Fibroblast of skin of right quadriceps (primary cell): Measurements from ENCODE around the gene PEMT.
A peak's percentile ranks its signal among the peaks of the same experiment; 100 is the strongest.

ENCODE experiments used
- DNase-seq: peaks from one replicate; pipeline ENCODE4 v3.0.0-alpha.2; 2013

The PEMT gene

DNA sequence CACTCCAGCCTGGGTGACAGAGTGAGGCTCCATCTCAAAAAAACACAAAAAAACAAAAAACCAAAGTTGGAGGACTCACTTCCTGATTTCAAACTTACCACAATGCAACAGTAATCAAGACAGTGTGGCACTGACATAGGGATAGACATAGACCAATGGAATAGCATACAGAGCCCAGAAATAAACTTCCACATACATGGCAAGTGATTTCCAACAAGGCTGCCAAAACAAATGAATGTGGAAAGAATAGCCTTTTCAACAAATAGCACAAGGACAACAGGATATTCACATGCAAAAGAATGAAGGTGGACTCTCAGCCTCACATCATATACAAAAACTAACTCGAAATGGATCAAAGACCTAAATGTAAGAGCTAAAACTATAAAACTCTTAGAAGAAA, 58.5 kb downstream of the PEMT start:
- no peak for DNase-seq

DNA sequence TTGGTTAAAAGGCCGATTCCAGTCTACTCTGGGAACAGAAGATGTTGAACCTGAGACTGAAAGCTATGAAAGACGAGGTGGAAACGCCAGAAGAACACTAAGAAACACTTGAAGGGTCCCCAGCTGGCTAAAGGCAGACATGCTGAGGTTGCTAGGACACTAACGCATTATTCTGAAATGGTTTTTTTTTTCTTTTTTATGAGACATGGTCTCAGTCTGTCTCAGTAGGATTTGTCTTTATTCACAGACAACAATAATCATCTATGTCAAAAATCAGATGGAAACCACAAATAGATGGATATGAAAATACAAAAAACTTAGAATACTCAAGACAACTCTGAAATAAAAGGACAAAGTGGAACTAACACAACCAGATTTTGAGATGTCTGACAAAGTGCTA, 60.4 kb downstream of the PEMT start:
- DNase-seq, result no peak

DNA sequence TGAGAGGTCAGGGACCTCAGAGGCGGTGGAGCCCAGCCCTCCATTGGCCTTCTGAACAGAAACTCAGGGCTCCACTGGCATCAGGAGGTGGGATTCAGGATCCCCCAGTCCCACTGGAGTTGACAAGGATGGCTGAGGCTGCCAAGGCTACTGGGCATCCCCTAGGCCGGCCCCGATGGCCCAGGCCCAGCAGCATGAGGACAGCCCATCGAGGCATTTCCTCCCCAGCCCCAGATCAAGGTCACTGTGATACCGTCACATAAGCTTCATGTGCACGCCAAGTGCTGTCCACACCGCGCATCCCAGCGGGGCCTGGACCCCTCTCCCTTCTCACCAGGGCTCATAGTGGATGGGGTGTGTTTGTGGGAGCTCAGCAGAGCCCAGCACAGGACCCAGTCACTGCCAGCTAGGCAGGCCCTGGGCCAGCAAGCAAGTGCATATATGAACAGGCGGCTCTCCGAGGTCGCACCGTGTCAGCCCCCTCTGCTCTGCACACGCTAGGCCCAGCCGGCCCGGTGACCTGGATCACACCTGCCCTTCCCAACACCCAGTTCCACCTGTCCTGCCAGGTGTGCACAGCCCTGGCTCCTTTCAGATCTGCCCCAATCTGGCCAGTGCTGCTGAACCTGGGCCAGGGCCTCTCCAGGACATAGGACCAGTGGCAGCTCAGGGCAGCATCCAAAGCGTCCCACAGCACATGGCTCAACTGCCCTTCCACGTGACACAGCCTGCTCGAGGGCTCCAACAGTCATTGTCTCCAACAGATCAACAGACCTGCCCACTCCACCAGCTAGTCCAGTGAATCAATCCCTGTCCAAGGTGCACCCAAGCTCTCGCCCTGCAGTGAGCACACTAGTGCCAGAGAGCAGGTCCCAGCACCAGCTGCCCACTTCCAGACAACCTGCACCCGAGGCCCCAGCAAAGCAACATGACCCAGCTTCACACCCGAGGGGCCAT, 62.5 kb downstream of the PEMT start:
- no peak for DNase-seq

DNA sequence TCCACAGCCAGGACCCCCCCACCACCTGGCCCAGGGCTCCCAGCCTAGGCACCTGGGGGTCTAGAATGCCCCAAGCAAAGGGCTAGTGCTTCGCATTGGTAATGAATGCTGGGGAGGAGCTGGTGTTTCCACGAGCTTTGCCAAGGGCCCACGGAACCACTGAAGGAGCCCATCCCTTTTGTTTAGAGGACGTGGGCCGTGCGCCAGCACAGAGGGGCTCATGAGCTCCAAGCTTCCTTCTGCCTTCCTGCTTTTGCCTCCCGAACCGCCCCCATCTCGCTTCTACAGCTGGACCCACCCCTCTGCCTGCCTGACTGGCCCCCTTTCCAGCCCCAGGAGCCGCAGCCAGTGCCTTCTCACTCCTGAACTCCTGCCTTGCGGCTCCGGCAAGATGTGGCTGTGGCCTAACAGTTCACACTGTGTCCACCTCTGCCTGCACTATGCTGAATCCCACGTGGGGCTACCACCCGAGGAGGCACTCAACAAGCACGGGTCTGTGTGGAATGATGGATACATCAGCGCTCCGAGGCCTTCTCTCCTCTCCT, 63.5 kb downstream of the PEMT start:
- DNase-seq, result no peak

DNA sequence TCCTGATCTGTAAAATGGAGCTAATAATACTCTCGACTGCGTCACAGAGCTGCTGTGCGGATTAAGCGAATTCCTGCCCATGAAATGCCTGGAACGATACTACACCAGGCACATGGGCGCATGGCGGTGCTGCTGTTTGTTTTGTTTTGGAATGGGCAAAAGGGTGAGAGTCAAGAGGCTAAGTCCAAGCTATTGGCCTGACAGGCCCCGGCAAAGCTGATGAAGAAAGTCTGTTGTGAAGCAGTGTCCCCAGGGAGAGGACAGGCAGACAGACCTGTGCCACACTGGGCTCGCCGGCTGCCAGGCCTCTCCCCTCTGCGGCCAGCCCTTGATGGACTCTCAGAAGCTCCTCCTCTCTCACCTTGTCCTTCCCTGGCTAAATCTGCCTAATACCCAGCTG, 64.0 kb downstream of the PEMT start:
- no peak for DNase-seq

DNA sequence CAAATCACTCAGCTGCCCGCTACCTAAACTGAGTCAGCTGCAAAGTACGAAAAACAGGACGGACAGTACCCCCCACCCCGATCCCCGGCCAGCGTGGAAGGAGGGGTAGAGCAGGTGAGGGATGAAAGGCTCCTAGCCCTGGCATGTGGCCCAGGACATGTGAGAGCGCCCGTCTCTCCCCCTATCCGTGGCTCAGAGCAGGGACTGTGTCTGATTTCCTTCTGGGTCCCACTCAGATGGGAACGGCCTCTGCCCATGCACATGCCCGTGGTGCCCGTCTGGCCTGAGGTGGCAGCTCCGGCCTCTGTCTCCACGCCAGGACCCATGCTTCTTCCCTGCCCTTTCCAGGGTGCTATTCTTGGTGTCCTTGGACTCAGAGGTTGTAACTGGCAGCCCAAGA, 65.1 kb downstream of the PEMT start:
- no peak for DNase-seq

DNA sequence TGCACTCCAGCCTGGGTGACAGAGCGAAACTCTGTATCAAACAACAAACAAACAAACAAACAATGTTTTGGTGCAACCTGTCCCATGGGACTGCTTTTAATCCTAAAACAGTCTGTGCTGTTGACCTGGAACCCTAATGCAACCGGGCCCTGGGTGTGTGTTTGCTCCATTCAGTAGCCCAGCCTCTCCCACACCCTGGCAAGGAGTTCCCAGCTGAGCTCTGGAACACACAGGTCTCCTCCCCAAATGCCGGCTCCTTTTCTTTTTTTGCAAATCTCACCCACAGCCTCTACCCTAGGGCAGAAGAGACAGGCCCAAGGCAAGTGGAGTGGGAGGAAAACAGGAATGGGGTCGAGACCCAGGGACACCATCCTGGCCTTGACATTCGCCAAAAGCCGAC, 65.6 kb downstream of the PEMT start:
- DNase-seq, result no peak

DNA sequence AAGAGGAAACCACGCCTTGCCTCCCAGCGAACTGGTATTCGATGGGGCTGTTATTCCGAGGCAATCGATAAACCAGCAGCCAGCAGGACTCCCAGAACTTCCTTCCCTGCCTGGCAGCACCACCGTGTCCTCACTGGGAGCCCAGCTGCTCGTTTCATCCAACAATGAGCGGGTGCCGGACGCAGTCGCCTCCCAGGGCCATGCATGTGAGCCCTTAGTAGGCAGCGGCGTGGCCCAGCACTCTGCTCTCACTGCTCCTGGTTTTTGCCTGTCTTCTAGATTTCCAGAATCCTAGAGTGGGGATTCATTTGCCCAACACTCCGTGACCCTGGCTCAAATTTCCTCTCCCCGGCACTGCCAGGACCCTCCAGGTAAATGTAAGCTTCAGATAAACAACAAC, 66.2 kb downstream of the PEMT start:
- DNase-seq, result no peak

DNA sequence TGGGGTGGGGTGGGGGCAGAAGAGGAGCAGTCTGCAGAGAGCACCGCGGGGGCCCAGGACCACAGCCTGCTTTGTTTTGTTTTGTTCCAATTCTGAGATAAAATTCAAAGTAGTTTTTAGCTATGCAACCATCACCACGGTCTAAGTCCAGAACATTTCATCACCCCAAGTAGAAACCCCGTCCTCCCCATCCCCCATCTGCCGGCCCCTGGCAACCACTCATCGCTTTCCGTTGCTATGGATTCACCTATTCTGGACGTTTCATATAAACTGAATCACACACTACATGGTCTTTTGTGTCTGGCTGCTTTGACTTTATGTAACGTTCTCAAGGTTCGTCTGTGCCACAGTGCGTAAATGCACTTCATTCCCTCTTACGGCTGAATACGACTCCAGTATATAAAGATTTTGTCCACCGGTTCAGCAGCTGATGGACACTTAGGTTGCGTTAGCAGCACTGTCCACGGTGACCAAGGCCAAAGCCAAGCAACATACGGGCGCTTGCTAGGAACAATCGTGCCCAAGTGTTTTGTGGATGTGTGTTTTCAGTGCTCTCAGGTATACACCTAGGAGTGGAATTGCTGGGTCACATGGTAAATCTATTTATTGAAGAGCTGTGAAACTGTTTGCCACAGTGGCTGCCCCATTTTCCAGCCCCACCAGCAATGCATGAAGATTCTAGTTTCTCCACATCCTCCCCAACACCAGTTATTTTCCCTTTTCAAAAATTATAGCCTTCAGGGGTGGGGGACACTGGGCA, 67.6 kb downstream of the PEMT start:
- DNase-seq, result no peak

DNA sequence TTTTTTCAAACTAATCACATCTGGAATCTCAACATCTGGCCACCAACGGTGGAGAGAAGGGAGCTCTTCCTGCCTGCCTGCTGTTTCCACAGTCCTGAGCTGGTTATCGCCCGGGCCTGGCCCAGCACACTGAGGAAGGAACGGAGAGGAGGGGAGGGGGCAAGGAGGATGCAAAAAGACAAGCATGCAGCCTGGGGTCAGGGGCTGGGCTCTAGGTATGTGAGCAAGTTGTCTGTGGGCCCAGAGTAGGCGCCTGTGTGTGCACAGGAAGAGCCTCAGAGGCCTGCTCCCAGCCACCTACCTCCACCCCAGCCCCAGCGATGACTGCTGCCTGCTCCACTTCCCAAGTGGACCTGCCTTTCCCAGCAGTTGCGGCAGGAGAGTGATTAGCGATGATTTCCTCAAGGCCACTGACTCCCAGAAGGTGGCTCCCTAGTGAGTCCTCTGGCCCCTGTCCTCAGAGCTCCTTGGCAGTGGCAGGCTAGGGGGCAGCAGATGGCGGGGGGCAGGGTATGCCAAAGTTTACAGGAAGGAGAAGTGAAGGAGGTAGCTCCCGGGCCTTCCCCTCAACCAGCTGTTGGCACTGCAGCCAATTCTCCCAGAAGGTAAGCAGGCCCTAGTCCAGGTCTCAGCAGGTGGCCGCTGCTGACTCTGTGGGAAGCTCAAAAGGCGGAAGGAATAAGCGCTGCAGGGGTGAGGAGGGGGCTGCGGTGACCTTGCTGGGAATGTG, 68.3 kb downstream of the PEMT start:
- DNase-seq, result no peak

DNA sequence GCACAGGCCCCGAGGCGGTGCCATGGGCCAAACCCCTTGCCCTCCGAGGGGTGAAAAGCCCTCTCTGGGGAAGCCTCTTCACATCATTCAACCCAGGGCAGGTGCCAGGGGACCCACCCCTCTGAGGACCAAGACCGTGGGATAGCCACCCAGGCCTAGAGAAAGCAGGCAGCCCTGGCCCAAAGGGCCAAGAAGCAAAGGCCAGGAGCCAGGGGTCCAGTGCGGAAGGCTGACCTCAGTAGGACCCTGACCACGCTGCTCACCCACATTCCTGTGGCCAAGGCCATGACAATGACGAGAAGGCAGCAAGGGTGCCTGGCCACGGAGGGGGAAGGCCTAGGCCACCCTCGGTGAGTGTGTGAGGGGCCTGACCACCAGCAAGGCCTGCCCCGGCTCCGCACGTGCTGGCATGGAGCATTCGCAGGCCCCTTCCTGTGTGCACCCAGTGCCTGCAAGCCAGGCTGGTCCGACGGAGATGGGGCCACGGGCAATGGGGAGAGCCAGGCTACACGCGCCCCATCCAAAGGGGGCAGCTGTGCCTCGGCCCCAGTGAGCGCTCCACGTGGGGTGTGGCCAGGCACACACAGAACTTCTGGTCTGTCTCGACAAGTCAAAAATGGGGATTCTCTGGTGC, 70.8 kb downstream of the PEMT start:
- no peak for DNase-seq

DNA sequence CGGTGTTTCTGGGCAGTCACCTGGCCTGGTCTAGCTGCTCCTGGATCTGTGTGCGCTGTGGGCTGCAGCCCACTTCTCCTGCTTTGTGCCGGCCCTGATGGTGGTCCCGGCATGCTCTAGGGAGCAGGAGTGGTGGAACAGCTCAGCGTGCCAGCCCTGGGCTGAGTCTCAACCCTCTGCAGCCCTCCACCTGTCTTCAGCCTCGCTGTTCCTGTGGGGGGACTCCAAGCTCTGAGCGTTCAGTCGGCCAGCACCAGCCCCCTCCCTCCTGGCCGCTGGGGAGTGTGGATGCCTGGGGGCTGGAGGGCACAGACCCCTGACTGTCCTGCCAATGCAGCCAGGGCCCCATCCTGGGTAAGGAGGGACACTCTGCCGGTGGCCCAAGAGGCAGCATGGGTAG, 71.6 kb downstream of the PEMT start:
- DNase-seq, result no peak

DNA sequence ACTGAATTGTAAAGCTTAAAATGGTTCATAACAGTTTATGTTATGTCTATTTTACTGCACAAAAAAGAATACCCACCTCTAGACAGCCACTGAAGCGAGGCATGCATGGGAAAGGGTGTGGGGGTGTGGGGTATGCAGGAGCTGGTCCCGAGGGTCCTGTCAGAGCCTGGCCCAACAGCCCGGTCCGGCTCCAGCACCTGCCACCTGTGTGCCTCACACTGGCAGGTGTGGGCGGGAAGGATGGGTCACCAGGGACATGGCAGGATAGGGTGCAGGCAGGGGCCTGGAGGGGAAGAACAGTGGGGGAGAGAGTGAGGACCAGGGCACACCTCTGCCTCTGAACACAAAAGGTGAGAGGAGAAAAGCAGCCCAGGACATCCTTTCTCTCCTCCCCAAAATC, 72.6 kb downstream of the PEMT start:
- DNase-seq, result no peak

DNA sequence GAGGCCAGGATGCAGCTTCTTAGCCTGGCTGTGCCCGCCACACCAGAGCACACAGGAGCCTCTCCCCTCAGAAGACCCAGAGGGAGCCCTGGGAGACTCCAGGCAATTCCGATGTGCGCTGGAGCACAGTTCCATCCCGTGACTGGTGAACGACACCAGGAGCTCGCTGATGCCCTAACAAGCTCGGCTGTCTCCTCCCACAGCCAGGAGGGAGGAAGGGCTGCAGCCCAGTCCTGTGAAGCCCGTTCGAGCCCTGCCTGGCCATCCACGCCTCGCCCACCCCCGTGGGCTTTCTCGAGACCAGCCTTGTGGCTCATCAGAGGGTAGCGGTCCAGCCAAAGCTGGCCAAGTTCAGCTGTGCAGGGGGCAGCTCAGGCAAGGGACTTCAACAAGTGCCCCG, 73.5 kb downstream of the PEMT start:
- DNase-seq, result no peak

DNA sequence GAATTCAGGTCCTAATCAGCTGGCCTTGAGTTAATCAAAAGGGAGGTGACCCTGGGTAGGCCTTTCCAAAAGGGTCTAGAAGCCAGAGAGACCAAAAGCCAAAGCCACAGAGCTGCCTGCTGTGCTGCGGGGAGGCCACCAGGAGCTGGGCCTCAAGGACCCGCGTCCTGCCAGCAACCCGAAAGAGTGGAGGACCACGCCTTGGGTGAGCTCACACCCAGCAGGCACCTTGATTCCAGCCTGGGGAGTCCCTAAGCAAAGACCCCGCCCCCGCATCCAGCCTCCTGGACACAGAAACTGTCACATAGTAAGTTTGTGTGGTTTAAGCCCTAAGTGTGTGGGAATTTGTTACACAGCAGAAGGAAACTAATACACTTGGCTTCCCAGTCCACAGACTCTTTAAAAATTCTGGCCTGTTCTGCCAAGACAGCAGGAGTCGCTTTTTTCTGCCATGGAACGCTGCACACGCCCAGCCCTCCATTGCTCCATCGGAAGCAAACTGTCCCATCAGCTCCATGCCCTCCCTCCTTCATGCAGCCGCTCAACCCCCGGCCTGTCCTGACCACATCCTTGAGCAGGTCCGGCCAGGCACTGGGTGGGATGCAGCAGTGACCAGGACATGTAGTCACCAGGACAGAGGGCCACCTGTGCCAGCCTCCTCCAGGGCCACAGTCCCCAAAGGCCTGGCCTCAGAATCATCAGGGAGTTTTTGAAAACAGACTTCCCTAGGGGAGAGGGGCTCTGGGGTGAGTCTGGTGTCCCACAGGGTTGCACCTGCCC, 74.4 kb downstream of the PEMT start:
- no peak for DNase-seq

DNA sequence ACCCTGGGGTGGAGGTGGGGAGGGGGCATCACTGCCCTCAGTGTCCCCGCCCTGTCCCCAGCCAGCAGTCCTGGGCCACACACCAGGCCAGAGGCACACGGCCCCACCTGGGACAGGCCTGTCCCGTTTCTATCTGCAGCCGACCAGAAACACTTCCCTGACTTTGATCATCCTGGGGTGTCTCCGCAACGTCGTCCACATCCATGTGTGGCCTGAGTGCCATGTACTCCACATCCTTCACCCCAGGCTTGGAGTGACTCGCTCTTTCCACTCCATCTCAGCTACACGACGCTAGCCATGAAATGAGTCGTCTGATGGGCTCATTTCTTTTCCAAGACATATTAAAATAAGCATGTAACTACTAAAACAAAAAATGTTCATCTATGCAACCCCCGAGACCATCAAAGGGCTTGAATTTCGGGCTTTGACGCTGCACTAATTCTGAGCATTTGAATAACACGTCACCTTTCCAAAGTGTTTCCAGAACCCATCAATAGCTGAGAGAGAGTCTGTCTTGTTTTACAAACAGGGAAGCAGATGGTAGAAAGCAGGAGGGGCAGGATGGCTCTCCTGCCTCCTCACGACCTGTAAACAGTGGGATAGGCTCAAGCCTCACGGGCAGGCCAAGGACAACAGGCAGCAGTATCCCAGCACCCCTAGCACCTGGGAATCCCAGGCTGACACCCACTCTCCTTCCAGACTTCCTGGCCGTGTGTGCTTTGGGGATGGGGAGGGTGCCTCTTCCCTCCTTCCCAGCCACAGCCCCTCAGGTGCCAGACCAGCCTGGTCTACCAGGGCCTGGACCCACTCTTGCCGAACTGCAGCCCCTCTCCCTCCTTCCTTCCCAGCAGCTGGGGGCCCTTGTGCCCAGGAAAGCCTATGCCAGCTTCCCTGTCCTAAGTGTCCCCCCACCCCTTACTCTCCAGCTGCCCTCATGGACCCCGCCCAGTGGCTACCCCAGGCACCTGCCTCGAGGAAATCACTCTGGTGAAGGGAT, 75.3 kb downstream of the PEMT start:
- DNase-seq, result peak; percentile 80

DNA sequence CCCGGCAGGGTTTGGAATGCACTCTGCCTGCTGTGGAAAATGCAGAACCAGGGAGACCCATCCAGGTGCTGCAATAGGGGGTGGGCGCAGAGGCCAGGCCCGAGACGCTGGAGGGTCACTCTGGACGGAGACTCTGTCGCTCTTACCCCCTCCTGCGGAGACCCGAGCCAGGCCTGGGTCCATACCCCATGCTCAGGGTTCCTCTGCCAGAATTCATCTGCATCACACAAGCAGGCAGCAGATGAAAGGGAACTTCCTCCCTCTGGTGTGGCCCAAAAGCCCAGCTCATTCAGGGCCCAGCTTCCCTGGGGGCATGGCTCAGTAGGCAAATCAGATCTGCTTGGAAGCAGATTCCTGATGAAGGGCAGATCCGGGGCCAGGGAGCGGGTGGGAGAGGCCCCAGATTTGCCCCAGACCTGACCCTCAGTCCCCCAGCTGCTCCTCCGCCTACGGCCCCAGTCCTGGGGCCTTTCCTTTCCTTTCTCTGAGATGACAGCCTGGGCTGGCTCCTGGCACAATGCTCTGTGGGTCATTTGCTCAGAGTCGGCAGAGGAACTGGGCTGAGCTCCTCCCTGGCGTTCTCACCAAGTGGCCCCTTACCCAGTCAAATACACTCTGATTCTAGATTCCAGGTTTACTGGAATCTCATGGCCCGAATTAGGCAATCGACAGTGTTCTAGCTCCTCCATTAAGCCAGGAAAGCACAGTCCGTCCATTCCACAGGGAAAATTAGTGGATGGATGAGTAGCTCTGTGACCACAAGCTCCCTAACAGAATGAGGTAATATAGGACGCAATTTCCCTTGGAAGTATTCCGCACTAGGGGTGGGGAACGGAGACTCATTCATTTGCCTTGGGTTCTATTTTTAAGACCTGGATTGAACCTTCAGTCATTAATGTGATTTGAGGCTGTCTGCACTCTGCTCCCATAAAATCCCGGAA, 76.2 kb downstream of the PEMT start:
- peak; percentile 92 for DNase-seq

DNA sequence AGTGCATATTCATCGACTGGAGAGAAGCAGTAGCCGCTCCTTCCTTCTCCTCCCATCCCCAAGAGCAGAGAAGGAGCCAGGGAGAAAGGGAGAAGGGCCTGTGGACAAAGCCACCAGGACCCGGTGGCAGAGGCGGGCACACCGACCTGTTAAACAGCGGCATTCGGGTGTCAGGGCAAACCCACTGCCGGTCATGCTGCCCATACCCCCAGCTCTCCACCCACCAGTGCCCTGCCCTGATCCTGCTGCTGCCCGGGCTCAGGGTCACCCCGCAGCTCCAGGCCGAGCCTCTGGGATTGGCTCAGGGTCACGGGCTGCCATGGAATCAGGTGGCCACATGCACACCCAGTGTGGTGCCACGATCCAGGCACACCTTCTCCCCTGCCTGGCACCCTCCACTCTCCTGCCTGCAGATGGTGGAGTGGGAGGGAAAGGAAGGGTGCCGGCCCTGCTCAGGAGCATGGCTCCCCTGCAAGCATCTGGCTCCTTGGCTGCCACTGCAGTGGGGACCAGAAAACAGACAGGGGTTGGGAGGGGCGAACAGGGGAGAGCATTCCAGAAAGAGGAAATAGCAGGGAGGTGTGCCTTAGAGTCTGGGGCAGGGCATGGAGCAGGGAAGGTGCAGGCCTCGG, 77.0 kb downstream of the PEMT start:
- DNase-seq, result no peak

DNA sequence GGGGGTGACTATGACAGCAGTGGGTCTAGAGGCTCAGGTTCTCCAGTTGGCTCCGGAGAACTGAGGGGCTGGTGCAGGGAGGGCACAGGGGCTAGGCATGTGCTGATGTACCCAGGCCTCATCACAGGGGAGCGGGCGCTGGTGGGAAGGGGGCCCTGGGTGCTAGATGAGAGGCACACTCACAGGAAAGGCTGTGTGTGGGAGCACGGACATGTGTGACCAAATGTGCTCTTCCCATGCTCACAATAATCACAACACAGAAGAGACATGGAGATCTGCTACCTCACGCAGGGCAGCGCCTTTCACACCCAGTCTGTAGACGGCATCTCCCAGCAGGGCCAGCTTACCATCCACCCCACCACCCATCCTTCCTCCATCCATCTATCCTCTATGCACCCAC, 77.9 kb downstream of the PEMT start:
- no peak for DNase-seq
